Measurements from ENCODE around the gene BRSK2. TPM values are rescaled to one million over a fixed set of nuclear protein-coding genes. Genes with fewer than 3 reads are reported as not detected.

Gene BRSK2
- total and polyA plus RNA-seq, 2 of the 4 experiments (the other 2 are of a cell fraction): 0.18 to 0.62 TPM

DNA sequence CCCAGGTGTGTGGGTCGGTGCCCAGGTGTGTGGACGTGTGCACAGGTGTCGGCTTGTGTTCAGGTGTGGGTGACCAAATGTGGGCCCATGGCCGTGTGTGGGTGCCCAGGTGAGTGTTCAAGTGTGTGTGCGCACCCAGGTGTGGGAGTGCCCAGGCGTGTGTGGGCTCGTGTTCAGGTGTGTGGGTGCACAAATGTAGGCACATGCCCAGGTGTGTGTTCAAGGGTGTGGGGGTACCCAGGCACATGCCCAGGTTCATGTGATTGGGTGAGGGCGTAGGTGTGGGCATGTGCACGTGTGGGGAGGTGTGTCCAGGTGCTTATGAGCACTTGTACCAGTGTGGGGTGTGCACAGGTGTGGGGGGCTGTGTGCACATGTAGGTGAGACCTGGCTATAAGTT is 54.0 kb downstream of the BRSK2 start:
- H2BK120ac ChIP-seq (ENCODE audit: low read depth, low read length): no peak overlapping the region
- no peak overlapping the region for H4K8ac ChIP-seq (ENCODE audit: low read depth in 2 of 2, low read length in 2 of 2)
- no peaks in the 10 kb centered on the region; the same call in 1 of the 2 replicates for H3K4me1 ChIP-seq (ENCODE audit: control insufficient read depth, insufficient read depth, low read length)
- H4K91ac ChIP-seq (ENCODE audit: insufficient read depth, low read depth, low read length): no peak overlapping the region
- no peak overlapping the region for H2AFZ ChIP-seq (replicated peaks; ENCODE audit: low read length, poor library complexity)
- intact Hi-C loops (cut with micrococcal nuclease): no loop called here
- H3K23ac ChIP-seq (ENCODE audit: low read depth, low read length): no peak overlapping the region
- no peaks in the 10 kb centered on the region for H3K9me3 ChIP-seq (ENCODE audit: control insufficient read depth, insufficient read depth, low read length)
- no peak overlapping the region for H3K18ac ChIP-seq (ENCODE audit: low read depth, low read length)
- no peak overlapping the region for H3K27ac ChIP-seq (ENCODE audit: insufficient read depth, low read length)
- H3K4me3 ChIP-seq (ENCODE audit: insufficient read depth, low read depth, low read length): no peak overlapping the region
- H3K4me2 ChIP-seq (ENCODE audit: low read depth, low read length): no peak overlapping the region
- ChIA-PET CTCF (no interaction called here), POLR2A (ENCODE audit: unreplicated experiment) (no interaction called here)
- H2AK9ac ChIP-seq (replicated peaks; ENCODE audit: low read depth, low read length, poor library complexity): no peak overlapping the region
- H2BK5ac ChIP-seq (ENCODE audit: low read depth, low read length, poor library complexity, severe bottlenecking): no peak overlapping the region
- no peak overlapping the region for H2BK20ac ChIP-seq (ENCODE audit: low read depth, low read length)
- no peak overlapping the region for H3K9ac ChIP-seq (ENCODE audit: low read depth, low read length)
- no TSS peak for BruUV-seq (replicated peaks)
- peaks cover 2% of the 10 kb centered on the region; the same call in 1 of the 2 replicates for H3K27me3 ChIP-seq (ENCODE audit: control insufficient read depth, insufficient read depth, low read length)
- TF ChIP-seq NFE2L2 (IDR thresholded peaks at IDR 0.05; ENCODE audit: low read depth, low read length) (no peak), BHLHE40 (IDR thresholded peaks at IDR 0.05; ENCODE audit: low read depth, low read length) (no peak)
- TF ChIP-seq, protein P1, sequence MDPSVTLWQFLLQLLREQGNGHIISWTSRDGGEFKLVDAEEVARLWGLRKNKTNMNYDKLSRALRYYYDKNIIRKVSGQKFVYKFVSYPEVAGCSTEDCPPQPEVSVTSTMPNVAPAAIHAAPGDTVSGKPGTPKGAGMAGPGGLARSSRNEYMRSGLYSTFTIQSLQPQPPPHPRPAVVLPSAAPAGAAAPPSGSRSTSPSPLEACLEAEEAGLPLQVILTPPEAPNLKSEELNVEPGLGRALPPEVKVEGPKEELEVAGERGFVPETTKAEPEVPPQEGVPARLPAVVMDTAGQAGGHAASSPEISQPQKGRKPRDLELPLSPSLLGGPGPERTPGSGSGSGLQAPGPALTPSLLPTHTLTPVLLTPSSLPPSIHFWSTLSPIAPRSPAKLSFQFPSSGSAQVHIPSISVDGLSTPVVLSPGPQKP (IDR thresholded peaks at IDR 0.05; ENCODE audit: borderline replicate concordance, low read depth, low read length): no peak
- WGBS, 2 experiments (ENCODE audit: extremely low coverage in 2 of 2, insufficient read length in 1 of 2): 70% methylated on average over 4 of the region's 9 CpGs; no CpG with 5 or more reads in 1 of the 2 experiments
- no peak overlapping the region for H3K14ac ChIP-seq (replicated peaks; ENCODE audit: low read depth, low read length)
- H4K20me1 ChIP-seq (ENCODE audit: insufficient read depth, low read length): no peaks in the 10 kb centered on the region
- H3K56ac ChIP-seq (ENCODE audit: extremely low read depth, insufficient read depth, low read length): no peak overlapping the region
- DNase-seq (no peak), ATAC-seq (ENCODE audit: low read depth) (no peak)
- H3K79me1 ChIP-seq (ENCODE audit: low read depth in 1 of 2, low read length in 2 of 2): no peaks in the 10 kb centered on the region
- no peak overlapping the region for H2BK15ac ChIP-seq (ENCODE audit: low read depth, low read length)
- dilution Hi-C loops (cut with HindIII; ENCODE audit: low sequenced_read_pairs, unreplicated experiment): no loop called here
- no peak overlapping the region for H3K4ac ChIP-seq (ENCODE audit: low read depth, low read length)
- no peak overlapping the region for H2AK5ac ChIP-seq (ENCODE audit: low read depth, low read length)
- H3K9me1 ChIP-seq (ENCODE audit: insufficient read depth, low read length): no peaks in the 10 kb centered on the region
- H4K5ac ChIP-seq (ENCODE audit: low read depth, low read length): no peak overlapping the region
- in situ Hi-C loops (cut with MboI; ENCODE audit: low sequenced_read_pairs): no loop called here
- H3K36me3 ChIP-seq (ENCODE audit: control insufficient read depth, insufficient read depth, low read length): no peaks in the 10 kb centered on the region

All from IMR-90 (cell line).